SK-N-SH (cell line): Measurements from ENCODE around the gene NOTCH4. TPM values are rescaled to one million over a fixed set of nuclear protein-coding genes. Genes with fewer than 3 reads are reported as not detected.

Experiments used
- CTCF ChIA-PET: fragments of 300-600, 350-600 bp; formaldehyde crosslinking; extraction: SDS; loops from one replicate; lab custom pipeline; 2021; lab: Yijun Ruan, JAX
- POLR2A ChIA-PET: fragments of 350-600 bp; sonication (Branson Sonifier 250); formaldehyde crosslinking; extraction: SDS; loops from one replicate; lab custom pipeline; 2020; ENCODE audit warnings: antibody characterized with exemption, inconsistent platforms; lab: Yijun Ruan, JAX
- DNase-seq: peaks from one replicate; pipeline ENCODE4 v3.0.0; 2012
- H2AFZ ChIP-seq: fragments of 200-600 bp; sonication (generic); 2 replicates; pipeline ENCODE4 v1.8.1; 2016; ENCODE audit warnings: antibody characterized with exemption, mild to moderate bottlenecking, low read depth
- H3F3A ChIP-seq: fragments of 200-600 bp; sonication (generic); replicated peaks from 2 replicates; pipeline ENCODE3; 2016; ENCODE audit warnings: antibody characterized with exemption, mild to moderate bottlenecking; ENCODE audit not compliant: insufficient read depth
- H3K27ac ChIP-seq, 2 experiments: fragments of 200-500 bp in 1 of 2; fragments of 200-600 bp in 1 of 2; sonication (Bioruptor generic) in 1 of 2; sonication (generic), shearing (Covaris generic) in 1 of 2; 2 replicates each; pipeline versions ENCODE4 v1.5.1 to v1.6.1; 2014 to 2016; ENCODE audit warnings: low read depth in 2 of 2, inconsistent platforms in 1 of 2, low read length in 1 of 2, mild to moderate bottlenecking in 1 of 2, mixed read lengths in 1 of 2
- H3K27me3 ChIP-seq: fragments of 200-600 bp; sonication (generic), shearing (Covaris generic); 2 replicates; pipeline ENCODE4 v1.6.1; 2016; ENCODE audit warnings: mixed run types; ENCODE audit not compliant: insufficient read depth
- H3K36me3 ChIP-seq, 2 experiments: fragments of 200-500 bp in 1 of 2; fragments of 200-600 bp in 1 of 2; sonication (Bioruptor generic) in 1 of 2; sonication (generic) in 1 of 2; replicated peaks in 1 of 2; 2 replicates each; pipeline versions ENCODE3 to v1.5.1; 2014 to 2016; ENCODE audit warnings: low read length in 1 of 2, mild to moderate bottlenecking in 1 of 2; ENCODE audit not compliant: insufficient read depth in 2 of 2, control insufficient read depth in 1 of 2
- H3K4me1 ChIP-seq, 2 experiments: fragments of 200-500 bp in 1 of 2; fragments of 200-600 bp in 1 of 2; sonication (Bioruptor generic) in 1 of 2; sonication (generic), shearing (Covaris generic) in 1 of 2; 2 replicates each; pipeline versions ENCODE4 v1.5.1 to v1.6.1; 2014 to 2016; ENCODE audit warnings: low read depth in 1 of 2, low read length in 1 of 2, mixed run types in 1 of 2; ENCODE audit not compliant: insufficient read depth in 2 of 2, control insufficient read depth in 1 of 2
- H3K4me2 ChIP-seq: fragments of 200-600 bp; sonication (generic), shearing (Covaris generic); 2 replicates; pipeline ENCODE4 v1.6.1; 2017; ENCODE audit warnings: mixed run types
- H3K4me3 ChIP-seq, 2 experiments: fragments of 200-500 bp in 1 of 2; fragments of 200-600 bp in 1 of 2; sonication (Bioruptor generic) in 1 of 2; sonication (generic), shearing (Covaris generic) in 1 of 2; 2 replicates each; pipeline versions ENCODE4 v1.5.1 to v1.8.1; 2014 to 2016; ENCODE audit warnings: low read depth in 2 of 2, inconsistent platforms in 1 of 2, low read length in 1 of 2, mild to moderate bottlenecking in 1 of 2, mixed read lengths in 1 of 2, moderate library complexity in 1 of 2
- H3K79me2 ChIP-seq: fragments of 200-600 bp; sonication (generic); 2 replicates; pipeline ENCODE4 v1.8.1; 2017; ENCODE audit warnings: mild to moderate bottlenecking; ENCODE audit not compliant: insufficient read depth
- H3K9ac ChIP-seq: fragments of 200-600 bp; sonication (generic); 2 replicates; pipeline ENCODE4 v1.6.1; 2017; ENCODE audit warnings: mixed run types
- H3K9me2 ChIP-seq: fragments of 200-600 bp; sonication (generic); 2 replicates; pipeline ENCODE4 v1.6.1; 2017; ENCODE audit warnings: mixed run types
- H3K9me3 ChIP-seq: fragments of 200-600 bp; sonication (generic); 2 replicates; pipeline ENCODE4 v1.6.1; 2017; ENCODE audit warnings: mixed run types, mild to moderate bottlenecking, moderate library complexity
- H4K20me1 ChIP-seq: fragments of 200-600 bp; sonication (generic); 2 replicates; pipeline ENCODE4 v1.6.1; 2017; ENCODE audit warnings: mild to moderate bottlenecking, mixed run types; ENCODE audit not compliant: insufficient read depth
- CHD2 ChIP-seq: fragments of 150-350 bp; IDR thresholded peaks from 2 replicates; pipeline ENCODE4 v1.6.1; 2018; ENCODE audit warnings: low read length; ENCODE audit not compliant: partially characterized antibody
- ELF1 ChIP-seq: IDR thresholded peaks from 2 replicates; pipeline ENCODE4 v1.4.0; 2012
- EZH2phosphoT487 ChIP-seq: fragments of 200-600 bp; sonication (generic); IDR thresholded peaks from 2 replicates; pipeline ENCODE4 v1.6.1; 2017; ENCODE audit warnings: low read depth, mixed run types, mild to moderate bottlenecking, antibody characterized with exemption, moderate library complexity, borderline replicate concordance
- FOSL2 ChIP-seq: IDR thresholded peaks from 2 replicates; pipeline ENCODE4 v1.4.0; 2012; ENCODE audit warnings: low read depth, mild to moderate bottlenecking, moderate library complexity, borderline replicate concordance
- GATA2 ChIP-seq: sonication (generic); formaldehyde crosslinking; IDR thresholded peaks from 2 replicates; pipeline ENCODE4 v1.5.0; 2020; ENCODE audit warnings: mild to moderate bottlenecking, missing genetic modification reagents
- MEF2A ChIP-seq: IDR thresholded peaks from 2 replicates; pipeline ENCODE4 v1.4.0; 2012; ENCODE audit warnings: low read depth, borderline replicate concordance
- MXI1 ChIP-seq: IDR thresholded peaks from 2 replicates; pipeline ENCODE4 v1.6.1; 2012; ENCODE audit warnings: mild to moderate bottlenecking, low read depth, low read length, improper control_type of control experiment
- NFIC ChIP-seq: IDR thresholded peaks from 2 replicates; pipeline ENCODE4 v1.4.0; 2012; ENCODE audit warnings: borderline replicate concordance
- NRF1 ChIP-seq: IDR thresholded peaks from 2 replicates; pipeline ENCODE4 v1.6.1; 2012; ENCODE audit warnings: low read depth, mild to moderate bottlenecking, low read length
- RAD21 ChIP-seq: IDR thresholded peaks from 2 replicates; pipeline ENCODE4 v1.6.1; 2012; ENCODE audit warnings: mild to moderate bottlenecking, low read length
- SIN3A ChIP-seq: IDR thresholded peaks from 2 replicates; pipeline ENCODE4 v1.6.1; 2012; ENCODE audit warnings: low read depth, mild to moderate bottlenecking, low read length, moderate library complexity, borderline replicate concordance
- TEAD4 ChIP-seq: IDR thresholded peaks from 2 replicates; pipeline ENCODE4 v1.4.0; 2012; ENCODE audit warnings: mild to moderate bottlenecking, borderline replicate concordance; ENCODE audit not compliant: insufficient read depth
- WGBS: methylation state at CpG from one replicate; pipeline ENCODE4 v1.1.6; 2017; ENCODE audit warnings: low lambda C conversion rate; 5-methylcytosine and 5-hydroxymethylcytosine counted together
- polyA plus RNA-seq, 3 experiments: library from polyadenylated mRNA; depleted of rRNA; stranded (reverse); fragments of >200 nt; gene quantifications; 2 replicates each; pipeline ENCODE4 v1.2.3, GENCODE V29; 2012
- TF ChIP-seq, protein P1 (sequence below): IDR thresholded peaks from 2 replicates; pipeline ENCODE4 v1.4.0; 2012; ENCODE audit warnings: low read depth, borderline replicate concordance
- TF ChIP-seq, protein P2 (sequence below): fragments of 200-600 bp; sonication (generic); IDR thresholded peaks from 2 replicates; pipeline ENCODE4 v1.6.1; 2017; ENCODE audit warnings: antibody characterized with exemption, mild to moderate bottlenecking, moderate library complexity
- TF ChIP-seq, protein P3 (sequence below): IDR thresholded peaks from 2 replicates; pipeline ENCODE4 v1.4.0; 2012; ENCODE audit warnings: low read depth, borderline replicate concordance
- TF ChIP-seq, protein P4 (sequence below): fragments of 150-350 bp; IDR thresholded peaks from 2 replicates; pipeline ENCODE4 v1.6.1; 2016; ENCODE audit warnings: mild to moderate bottlenecking, low read depth, low read length

Gene NOTCH4
- polyA plus RNA-seq, 1 of the 3 experiments (the other 2 are of a cell fraction): 2.5 TPM

DNA sequence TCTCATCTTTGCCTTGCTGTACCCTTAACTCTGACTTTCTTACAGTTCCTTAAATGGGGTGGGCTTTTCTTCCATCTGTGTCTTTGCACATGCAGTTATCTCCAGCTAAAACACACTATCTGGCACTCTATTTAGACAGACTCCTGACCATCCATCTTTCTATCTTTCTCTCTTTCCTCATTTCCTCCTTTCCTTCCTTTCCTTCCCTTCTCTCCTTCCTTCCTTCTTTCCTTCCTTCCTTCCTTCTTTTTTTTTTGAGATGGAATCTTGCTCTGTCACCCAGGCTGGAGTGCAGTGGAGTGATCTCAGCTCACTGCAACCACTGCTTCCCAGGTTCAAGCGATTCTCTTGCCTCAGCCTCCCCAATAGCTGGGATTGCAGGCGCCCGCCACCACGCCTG is 8.2 kb downstream of the NOTCH4 start (continued):
- TF ChIP-seq, protein P1, sequence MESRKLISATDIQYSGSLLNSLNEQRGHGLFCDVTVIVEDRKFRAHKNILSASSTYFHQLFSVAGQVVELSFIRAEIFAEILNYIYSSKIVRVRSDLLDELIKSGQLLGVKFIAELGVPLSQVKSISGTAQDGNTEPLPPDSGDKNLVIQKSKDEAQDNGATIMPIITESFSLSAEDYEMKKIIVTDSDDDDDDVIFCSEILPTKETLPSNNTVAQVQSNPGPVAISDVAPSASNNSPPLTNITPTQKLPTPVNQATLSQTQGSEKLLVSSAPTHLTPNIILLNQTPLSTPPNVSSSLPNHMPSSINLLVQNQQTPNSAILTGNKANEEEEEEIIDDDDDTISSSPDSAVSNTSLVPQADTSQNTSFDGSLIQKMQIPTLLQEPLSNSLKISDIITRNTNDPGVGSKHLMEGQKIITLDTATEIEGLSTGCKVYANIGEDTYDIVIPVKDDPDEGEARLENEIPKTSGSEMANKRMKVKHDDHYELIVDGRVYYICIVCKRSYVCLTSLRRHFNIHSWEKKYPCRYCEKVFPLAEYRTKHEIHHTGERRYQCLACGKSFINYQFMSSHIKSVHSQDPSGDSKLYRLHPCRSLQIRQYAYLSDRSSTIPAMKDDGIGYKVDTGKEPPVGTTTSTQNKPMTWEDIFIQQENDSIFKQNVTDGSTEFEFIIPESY: no peak
- TF ChIP-seq GATA2 (CRISPR knock-in tag) (no peak), NFIC (no peak), TEAD4 (no peak)

DNA sequence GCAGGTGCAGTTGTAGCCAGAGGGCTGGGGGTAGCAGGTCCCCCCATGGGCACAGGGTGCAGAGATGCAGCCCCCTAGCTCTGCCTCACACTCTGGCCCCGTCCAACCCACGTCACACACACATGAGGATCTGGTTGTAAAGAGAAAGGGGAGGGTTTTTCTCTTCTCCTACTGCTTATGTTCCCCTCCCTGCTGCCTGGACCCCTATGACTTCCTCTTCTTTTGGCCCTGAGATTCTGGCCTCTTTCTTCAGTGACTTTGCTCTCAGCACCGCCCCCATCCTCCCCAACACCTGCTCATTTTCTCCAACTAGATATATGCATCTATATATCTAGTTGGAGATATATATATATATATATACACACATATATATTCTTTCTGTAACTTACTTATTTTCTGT is 9.7 kb downstream of the NOTCH4 start:
- no peak overlapping the region for H3K9ac ChIP-seq
- peaks cover 82% of the 10 kb centered on the region for H3K27me3 ChIP-seq
- no peak for TF ChIP-seq NFIC
- TF ChIP-seq, protein P2, sequence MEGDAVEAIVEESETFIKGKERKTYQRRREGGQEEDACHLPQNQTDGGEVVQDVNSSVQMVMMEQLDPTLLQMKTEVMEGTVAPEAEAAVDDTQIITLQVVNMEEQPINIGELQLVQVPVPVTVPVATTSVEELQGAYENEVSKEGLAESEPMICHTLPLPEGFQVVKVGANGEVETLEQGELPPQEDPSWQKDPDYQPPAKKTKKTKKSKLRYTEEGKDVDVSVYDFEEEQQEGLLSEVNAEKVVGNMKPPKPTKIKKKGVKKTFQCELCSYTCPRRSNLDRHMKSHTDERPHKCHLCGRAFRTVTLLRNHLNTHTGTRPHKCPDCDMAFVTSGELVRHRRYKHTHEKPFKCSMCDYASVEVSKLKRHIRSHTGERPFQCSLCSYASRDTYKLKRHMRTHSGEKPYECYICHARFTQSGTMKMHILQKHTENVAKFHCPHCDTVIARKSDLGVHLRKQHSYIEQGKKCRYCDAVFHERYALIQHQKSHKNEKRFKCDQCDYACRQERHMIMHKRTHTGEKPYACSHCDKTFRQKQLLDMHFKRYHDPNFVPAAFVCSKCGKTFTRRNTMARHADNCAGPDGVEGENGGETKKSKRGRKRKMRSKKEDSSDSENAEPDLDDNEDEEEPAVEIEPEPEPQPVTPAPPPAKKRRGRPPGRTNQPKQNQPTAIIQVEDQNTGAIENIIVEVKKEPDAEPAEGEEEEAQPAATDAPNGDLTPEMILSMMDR: no peak
- no peak for TF ChIP-seq FOSL2
- TF ChIP-seq, protein P3, sequence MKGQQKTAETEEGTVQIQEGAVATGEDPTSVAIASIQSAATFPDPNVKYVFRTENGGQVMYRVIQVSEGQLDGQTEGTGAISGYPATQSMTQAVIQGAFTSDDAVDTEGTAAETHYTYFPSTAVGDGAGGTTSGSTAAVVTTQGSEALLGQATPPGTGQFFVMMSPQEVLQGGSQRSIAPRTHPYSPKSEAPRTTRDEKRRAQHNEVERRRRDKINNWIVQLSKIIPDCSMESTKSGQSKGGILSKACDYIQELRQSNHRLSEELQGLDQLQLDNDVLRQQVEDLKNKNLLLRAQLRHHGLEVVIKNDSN: no peak
- TF ChIP-seq GATA2 (CRISPR knock-in tag): no peak
- TF ChIP-seq, protein P4, sequence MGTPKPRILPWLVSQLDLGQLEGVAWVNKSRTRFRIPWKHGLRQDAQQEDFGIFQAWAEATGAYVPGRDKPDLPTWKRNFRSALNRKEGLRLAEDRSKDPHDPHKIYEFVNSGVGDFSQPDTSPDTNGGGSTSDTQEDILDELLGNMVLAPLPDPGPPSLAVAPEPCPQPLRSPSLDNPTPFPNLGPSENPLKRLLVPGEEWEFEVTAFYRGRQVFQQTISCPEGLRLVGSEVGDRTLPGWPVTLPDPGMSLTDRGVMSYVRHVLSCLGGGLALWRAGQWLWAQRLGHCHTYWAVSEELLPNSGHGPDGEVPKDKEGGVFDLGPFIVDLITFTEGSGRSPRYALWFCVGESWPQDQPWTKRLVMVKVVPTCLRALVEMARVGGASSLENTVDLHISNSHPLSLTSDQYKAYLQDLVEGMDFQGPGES: no peak
- TF ChIP-seq ELF1: no peak
- TF ChIP-seq MEF2A: no peak
- TF ChIP-seq NRF1: no peak
- TF ChIP-seq RAD21: no peak
- TF ChIP-seq MXI1: no peak
- no peak for TF ChIP-seq EZH2phosphoT487
- TF ChIP-seq SIN3A: no peak
- TF ChIP-seq CHD2: no peak
- H3K27ac ChIP-seq: no peak overlapping the region
- CTCF ChIA-PET: no interaction called here
- WGBS: 10% methylated on average over 3 of the region's 3 CpGs
- H3K4me2 ChIP-seq: no peak overlapping the region
- POLR2A ChIA-PET: no interaction called here
- no peaks in the 10 kb centered on the region for H3K9me2 ChIP-seq
- H3K4me1 ChIP-seq: no peaks in the 10 kb centered on the region
- no peak overlapping the region for H2AFZ ChIP-seq
- DNase-seq: no peak
- no peak overlapping the region for H3K4me3 ChIP-seq
- no peaks in the 10 kb centered on the region for H3K9me3 ChIP-seq
- H3K79me2 ChIP-seq: no peaks in the 10 kb centered on the region
- no peaks in the 10 kb centered on the region for H4K20me1 ChIP-seq
- no peaks in the 10 kb centered on the region for H3F3A ChIP-seq
- H3K36me3 ChIP-seq: no peaks in the 10 kb centered on the region
